HepG2 (cell line): ENCODE measurements around the gene GCNT4. TPM values are rescaled to one million over a fixed set of nuclear protein-coding genes. Genes with fewer than 3 reads are reported as not detected.

Experiments used
- CREB1 ChIP-seq, 2 experiments: fragments of 450-650 bp in 1 of 2; IDR thresholded peaks; 2 replicates each; pipeline ENCODE4 v1.6.1; 2016 to 2017; ENCODE audit warnings: control low read depth in 1 of 2, mild to moderate bottlenecking in 1 of 2, missing compliant biosample characterization in 1 of 2, missing genetic modification characterization in 1 of 2
- PRMT3 ChIP-seq: sonication (generic); formaldehyde crosslinking; IDR thresholded peaks from 2 replicates; pipeline ENCODE4 v1.8.1; 2022; ENCODE audit warnings: low read depth, mild to moderate bottlenecking, moderate library complexity, missing genetic modification reagents, borderline replicate concordance
- RELA ChIP-seq: sonication (generic); formaldehyde crosslinking; IDR thresholded peaks from 2 replicates; pipeline ENCODE4 v1.4.0; 2020; ENCODE audit warnings: missing genetic modification reagents
- ZNF12 ChIP-seq: sonication (generic); formaldehyde crosslinking; IDR thresholded peaks from 2 replicates; pipeline ENCODE4 v1.5.0; 2020; ENCODE audit warnings: missing genetic modification reagents
- ZNF326 ChIP-seq: sonication (generic); formaldehyde crosslinking; IDR thresholded peaks from 2 replicates; pipeline ENCODE4 v1.4.0; 2020; ENCODE audit warnings: missing genetic modification reagents, borderline replicate concordance
- ZNF350 ChIP-seq: sonication (generic); formaldehyde crosslinking; IDR thresholded peaks from 2 replicates; pipeline ENCODE4 v1.4.0; 2020; ENCODE audit warnings: mild to moderate bottlenecking, low read depth, missing genetic modification reagents, borderline replicate concordance
- ZSCAN22 ChIP-seq: sonication (generic); formaldehyde crosslinking; IDR thresholded peaks from 2 replicates; pipeline ENCODE4 v1.4.0; 2020; ENCODE audit warnings: mild to moderate bottlenecking, missing genetic modification reagents
- polyA plus RNA-seq, 8 experiments: library from polyadenylated mRNA; depleted of rRNA in 3 of 8; stranded (reverse) in 7 of 8; unstranded in 1 of 8; fragments of >200 nt; fragmentation: Illumina TruSeq in 4 of 8; extraction: Trizol in 4 of 8; gene quantifications; 2 replicates each; pipeline versions ENCODE4 v1.2.1 to v1.2.3, GENCODE V29; 2011 to 2016; ENCODE audit warnings: low read depth in 4 of 8, missing spikeins in 1 of 8, mixed read lengths in 1 of 8; ENCODE audit not compliant: insufficient read depth in 1 of 8
- total RNA-seq, 5 experiments: library from RNA; depleted of rRNA; stranded (reverse); fragments of >200 nt; fragmentation: Illumina TruSeq; extraction: Trizol; gene quantifications; 2 replicates each; pipeline ENCODE4 v1.2.3, GENCODE V29; 2016; ENCODE audit warnings: low read depth in 1 of 5
- TF ChIP-seq, protein P1 (sequence below): sonication (generic); formaldehyde crosslinking; IDR thresholded peaks from 2 replicates; pipeline ENCODE4 v1.8.1; 2023; ENCODE audit warnings: mild to moderate bottlenecking, missing genetic modification reagents, borderline replicate concordance
- TF ChIP-seq, protein P2 (sequence below), 2 experiments: fragments of 450-650 bp in 1 of 2; sonication (generic) in 1 of 2; formaldehyde crosslinking in 1 of 2; IDR thresholded peaks; 2 replicates each; pipeline versions ENCODE4 v1.6.1 to v1.8.0; 2016 to 2022; ENCODE audit warnings: antibody characterized with exemption in 1 of 2, mild to moderate bottlenecking in 1 of 2, missing genetic modification reagents in 1 of 2
- TF ChIP-seq, protein P3 (sequence below): sonication (generic); formaldehyde crosslinking; IDR thresholded peaks from 2 replicates; pipeline ENCODE4 v1.8.1; 2023; ENCODE audit warnings: missing genetic modification reagents, mild to moderate bottlenecking, borderline replicate concordance
- TF ChIP-seq, protein P4 (sequence below), 2 experiments: sonication (generic) in 1 of 2; formaldehyde crosslinking in 1 of 2; IDR thresholded peaks; 2 replicates each; pipeline versions ENCODE4 v1.6.1 to v1.9.0; 2014 to 2022; ENCODE audit warnings: antibody characterized with exemption in 1 of 2, borderline replicate concordance in 1 of 2, inconsistent platforms in 1 of 2, low read depth in 1 of 2, missing genetic modification reagents in 1 of 2

Gene GCNT4
- total and polyA plus RNA-seq, 2 of the 13 experiments (the other 11 are each of a cell fraction or from before 2014, with no cell fraction given), result 0.22 to 0.38 TPM

DNA sequence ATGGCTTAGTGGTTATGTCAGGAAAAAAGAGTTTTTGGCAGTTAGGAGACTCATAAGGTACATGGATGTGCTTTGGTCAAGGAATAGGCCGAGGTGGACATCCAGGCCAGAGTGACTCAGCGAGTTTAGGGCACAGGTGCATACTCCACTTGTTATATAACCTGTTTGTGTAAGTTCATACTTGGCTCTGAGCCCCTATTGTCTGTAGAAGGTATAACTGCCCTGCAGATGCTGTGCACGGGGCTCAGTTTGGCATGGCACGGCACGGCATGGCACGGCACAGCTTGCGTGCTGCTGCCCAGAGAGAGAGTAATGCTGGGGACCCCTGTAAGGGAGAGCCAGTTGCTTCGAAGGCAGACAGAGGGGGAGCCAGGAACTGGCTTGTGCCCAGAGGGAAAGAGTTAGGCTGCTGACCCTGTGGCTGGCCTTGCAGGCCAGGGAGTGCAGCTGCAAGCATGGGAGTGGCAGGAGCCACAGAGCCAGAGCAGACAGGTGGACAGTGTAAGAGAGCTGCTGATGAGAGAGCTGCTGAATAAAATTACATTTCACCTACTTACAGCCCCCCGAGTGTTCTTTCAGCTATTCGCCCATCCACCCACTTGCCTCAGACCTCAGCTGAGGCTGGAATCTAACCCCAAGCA lies 32.2 kb downstream of the GCNT4 start (continued):
- TF ChIP-seq, protein P1, sequence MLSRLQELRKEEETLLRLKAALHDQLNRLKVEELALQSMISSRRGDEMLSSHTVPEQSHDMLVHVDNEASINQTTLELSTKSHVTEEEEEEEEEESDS (CRISPR knock-in tag), result no peak
- TF ChIP-seq, protein P2, sequence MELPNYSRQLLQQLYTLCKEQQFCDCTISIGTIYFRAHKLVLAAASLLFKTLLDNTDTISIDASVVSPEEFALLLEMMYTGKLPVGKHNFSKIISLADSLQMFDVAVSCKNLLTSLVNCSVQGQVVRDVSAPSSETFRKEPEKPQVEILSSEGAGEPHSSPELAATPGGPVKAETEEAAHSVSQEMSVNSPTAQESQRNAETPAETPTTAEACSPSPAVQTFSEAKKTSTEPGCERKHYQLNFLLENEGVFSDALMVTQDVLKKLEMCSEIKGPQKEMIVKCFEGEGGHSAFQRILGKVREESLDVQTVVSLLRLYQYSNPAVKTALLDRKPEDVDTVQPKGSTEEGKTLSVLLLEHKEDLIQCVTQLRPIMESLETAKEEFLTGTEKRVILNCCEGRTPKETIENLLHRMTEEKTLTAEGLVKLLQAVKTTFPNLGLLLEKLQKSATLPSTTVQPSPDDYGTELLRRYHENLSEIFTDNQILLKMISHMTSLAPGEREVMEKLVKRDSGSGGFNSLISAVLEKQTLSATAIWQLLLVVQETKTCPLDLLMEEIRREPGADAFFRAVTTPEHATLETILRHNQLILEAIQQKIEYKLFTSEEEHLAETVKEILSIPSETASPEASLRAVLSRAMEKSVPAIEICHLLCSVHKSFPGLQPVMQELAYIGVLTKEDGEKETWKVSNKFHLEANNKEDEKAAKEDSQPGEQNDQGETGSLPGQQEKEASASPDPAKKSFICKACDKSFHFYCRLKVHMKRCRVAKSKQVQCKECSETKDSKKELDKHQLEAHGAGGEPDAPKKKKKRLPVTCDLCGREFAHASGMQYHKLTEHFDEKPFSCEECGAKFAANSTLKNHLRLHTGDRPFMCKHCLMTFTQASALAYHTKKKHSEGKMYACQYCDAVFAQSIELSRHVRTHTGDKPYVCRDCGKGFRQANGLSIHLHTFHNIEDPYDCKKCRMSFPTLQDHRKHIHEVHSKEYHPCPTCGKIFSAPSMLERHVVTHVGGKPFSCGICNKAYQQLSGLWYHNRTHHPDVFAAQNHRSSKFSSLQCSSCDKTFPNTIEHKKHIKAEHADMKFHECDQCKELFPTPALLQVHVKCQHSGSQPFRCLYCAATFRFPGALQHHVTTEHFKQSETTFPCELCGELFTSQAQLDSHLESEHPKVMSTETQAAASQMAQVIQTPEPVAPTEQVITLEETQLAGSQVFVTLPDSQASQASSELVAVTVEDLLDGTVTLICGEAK (IDR thresholded peaks at IDR 0.05), result no peak
- TF ChIP-seq, protein P2 (CRISPR knock-in tag; IDR thresholded peaks at IDR 0.05), result no peak
- TF ChIP-seq RELA, result no peak
- TF ChIP-seq, protein P3, sequence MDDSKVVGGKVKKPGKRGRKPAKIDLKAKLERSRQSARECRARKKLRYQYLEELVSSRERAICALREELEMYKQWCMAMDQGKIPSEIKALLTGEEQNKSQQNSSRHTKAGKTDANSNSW (CRISPR knock-in tag), result no peak
- TF ChIP-seq CREB1 (IDR thresholded peaks at IDR 0.05), result no peak
- TF ChIP-seq CREB1 (CRISPR knock-in tag; IDR thresholded peaks at IDR 0.05), result no peak
- peak; percentile 53; the same call in 1 of the 2 replicates for TF ChIP-seq ZNF350 (CRISPR knock-in tag)
- TF ChIP-seq ZNF326 (CRISPR knock-in tag), result no peak
- peak; percentile 80; the same call in 1 of the 2 replicates for TF ChIP-seq ZNF12 (CRISPR knock-in tag)
- no peak for TF ChIP-seq PRMT3 (CRISPR knock-in tag)
- TF ChIP-seq ZSCAN22 (CRISPR knock-in tag), result no peak
- TF ChIP-seq, protein P4, sequence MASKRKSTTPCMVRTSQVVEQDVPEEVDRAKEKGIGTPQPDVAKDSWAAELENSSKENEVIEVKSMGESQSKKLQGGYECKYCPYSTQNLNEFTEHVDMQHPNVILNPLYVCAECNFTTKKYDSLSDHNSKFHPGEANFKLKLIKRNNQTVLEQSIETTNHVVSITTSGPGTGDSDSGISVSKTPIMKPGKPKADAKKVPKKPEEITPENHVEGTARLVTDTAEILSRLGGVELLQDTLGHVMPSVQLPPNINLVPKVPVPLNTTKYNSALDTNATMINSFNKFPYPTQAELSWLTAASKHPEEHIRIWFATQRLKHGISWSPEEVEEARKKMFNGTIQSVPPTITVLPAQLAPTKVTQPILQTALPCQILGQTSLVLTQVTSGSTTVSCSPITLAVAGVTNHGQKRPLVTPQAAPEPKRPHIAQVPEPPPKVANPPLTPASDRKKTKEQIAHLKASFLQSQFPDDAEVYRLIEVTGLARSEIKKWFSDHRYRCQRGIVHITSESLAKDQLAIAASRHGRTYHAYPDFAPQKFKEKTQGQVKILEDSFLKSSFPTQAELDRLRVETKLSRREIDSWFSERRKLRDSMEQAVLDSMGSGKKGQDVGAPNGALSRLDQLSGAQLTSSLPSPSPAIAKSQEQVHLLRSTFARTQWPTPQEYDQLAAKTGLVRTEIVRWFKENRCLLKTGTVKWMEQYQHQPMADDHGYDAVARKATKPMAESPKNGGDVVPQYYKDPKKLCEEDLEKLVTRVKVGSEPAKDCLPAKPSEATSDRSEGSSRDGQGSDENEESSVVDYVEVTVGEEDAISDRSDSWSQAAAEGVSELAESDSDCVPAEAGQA (IDR thresholded peaks at IDR 0.05; ENCODE audit: low read depth), result no peak
- TF ChIP-seq, protein P4 (CRISPR knock-in tag; IDR thresholded peaks at IDR 0.05; ENCODE audit: borderline replicate concordance), result no peak
